CD4-positive, alpha-beta T cell treated with Interleukin-10 for 1 hour (primary cell): ENCODE results near the gene ATAD5.
"Not testable (repeated sequence)": the region's sequence is repeated elsewhere in the genome, so short reads cannot be mapped to it uniquely, and the experiment has no call there.

Experiments
- DNase-seq: peaks from one replicate; pipeline ENCODE4 v3.0.0-alpha.2; 2020

The ATAD5 gene

GRCh38 chr17:30917050-30917449 is 85.3 kb downstream of the ATAD5 start:
- DNase-seq, result no peak

GRCh38 chr17:30920282-30920681 is 88.5 kb downstream of the ATAD5 start:
- no peak for DNase-seq

- no peak for DNase-seq
Observed at GRCh38 chr17:30920683-30921543, 89.1 kb downstream of the ATAD5 start.

- no peak for DNase-seq
Observed at GRCh38 chr17:30921544-30922196, 89.9 kb downstream of the ATAD5 start, which contains the start of gene ADAP2. Gene ADAP2 (plus strand): TSS chr17:30921945. CDS start chr17:30922015, 70 bp downstream.

- no peak for DNase-seq
Observed at GRCh38 chr17:30922235-30923030, 90.7 kb downstream of the ATAD5 start.

- DNase-seq, result no peak
Observed at GRCh38 chr17:30924341-30924740, 92.6 kb downstream of the ATAD5 start.

GRCh38 chr17:30926516-30926915 is 94.8 kb downstream of the ATAD5 start:
- DNase-seq, result no peak

GRCh38 chr17:30927756-30928155 is 96.0 kb downstream of the ATAD5 start:
- no peak for DNase-seq

- DNase-seq, result no peak
Observed at GRCh38 chr17:30928584-30928983, 96.8 kb downstream of the ATAD5 start.

GRCh38 chr17:30929081-30929633 is 97.4 kb downstream of the ATAD5 start:
- no peak for DNase-seq

GRCh38 chr17:30929861-30930260 is 98.1 kb downstream of the ATAD5 start:
- DNase-seq, result not testable (repeated sequence)

- DNase-seq, result no peak
Observed at GRCh38 chr17:30930495-30930894, 98.7 kb downstream of the ATAD5 start.

GRCh38 chr17:30931582-30931981 is 99.8 kb downstream of the ATAD5 start:
- DNase-seq, result not testable (repeated sequence)

GRCh38 chr17:30933966-30934365 is 102.2 kb downstream of the ATAD5 start:
- DNase-seq, result no peak

- no peak for DNase-seq
Observed at GRCh38 chr17:30939051-30939689, 107.4 kb downstream of the ATAD5 start.

GRCh38 chr17:30942308-30943079 is 110.7 kb downstream of the ATAD5 start:
- no peak for DNase-seq
